GM12865 (cell line): Measurements from ENCODE around the gene RPS6KA1.

Experiments used
- DNase-seq: peaks from one replicate; pipeline ENCODE4 v3.0.0; 2010; ENCODE audit warnings: low read depth
- H3K4me3 ChIP-seq: 2 replicates; pipeline ENCODE4 v1.5.1; 2011; ENCODE audit warnings: mild to moderate bottlenecking, low read depth, low read length, control low read depth
- CTCF ChIP-seq: IDR thresholded peaks from 2 replicates; pipeline ENCODE4 v1.5.1; 2011; ENCODE audit warnings: low read length, control low read depth, low read depth, inconsistent platforms; ENCODE audit not compliant: insufficient read depth; ENCODE audit errors: missing control alignments

The RPS6KA1 gene

DNA sequence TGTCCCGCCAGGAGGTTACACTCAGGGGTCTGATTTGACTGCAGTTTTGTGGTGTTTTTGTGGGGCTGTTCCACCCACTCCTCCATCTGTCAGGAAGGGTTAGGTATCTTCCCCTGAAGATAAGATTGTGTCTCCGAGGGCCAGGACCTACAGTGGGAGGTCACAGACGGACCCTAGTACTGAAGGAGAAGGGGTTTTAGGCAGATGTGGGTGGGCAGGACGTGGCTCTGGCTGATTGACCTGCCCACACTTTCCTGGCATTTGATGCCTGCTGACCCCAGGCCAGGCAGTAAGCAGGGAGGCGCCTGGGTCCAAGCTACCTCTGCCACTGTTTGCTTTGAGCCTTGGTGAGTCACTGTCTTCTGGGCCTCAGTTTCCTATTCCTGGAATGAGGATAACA lies 13.9 kb downstream of the RPS6KA1 start:
- peak overlapping the region; percentile 50 for H3K4me3 ChIP-seq
- DNase-seq: no peak
- TF ChIP-seq CTCF: no peak

DNA sequence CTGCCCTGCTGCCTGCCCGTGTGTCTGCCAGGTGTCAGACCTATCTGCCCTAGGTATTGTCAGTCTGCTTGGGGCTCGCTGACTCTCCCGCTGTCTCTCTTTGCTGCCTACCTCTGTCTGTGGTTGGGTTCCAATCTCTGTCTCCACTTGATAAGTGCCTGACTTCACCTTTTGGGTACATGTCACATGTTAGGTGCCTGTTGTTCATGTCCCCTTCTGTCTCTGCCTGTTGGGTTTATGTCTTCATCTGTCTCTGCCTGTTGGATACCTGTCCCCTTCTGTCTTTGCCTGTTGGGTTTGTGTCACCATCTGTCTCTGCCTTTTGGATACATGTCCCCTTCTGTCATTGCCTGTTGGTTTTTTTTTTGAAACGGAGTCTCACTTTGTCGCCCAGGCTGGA lies 14.6 kb downstream of the RPS6KA1 start:
- H3K4me3 ChIP-seq: peak overlapping the region; percentile 50
- DNase-seq: no peak

DNA sequence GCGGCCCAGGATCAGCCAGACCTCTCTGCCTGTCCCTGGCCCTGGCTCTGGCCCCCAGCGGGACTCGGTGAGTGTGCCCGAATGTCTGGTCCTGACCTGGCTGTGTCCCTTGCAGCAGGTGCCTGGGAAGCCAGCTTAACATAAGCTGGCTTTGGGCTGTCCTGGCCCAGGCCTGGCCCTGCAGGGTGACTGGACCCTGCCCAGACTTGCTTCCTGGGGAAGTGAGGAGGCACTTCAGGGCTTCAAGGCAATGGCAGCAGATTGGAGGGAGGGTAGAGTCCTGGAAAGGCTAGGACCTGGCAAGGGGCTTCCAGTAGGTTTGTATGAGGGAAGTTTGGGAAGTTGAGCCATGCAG lies 16.4 kb downstream of the RPS6KA1 start:
- no peak for TF ChIP-seq CTCF
- H3K4me3 ChIP-seq: peak overlapping the region; percentile 90
- DNase-seq: no peak

More for the DNA sequence above, 14.6 kb downstream of the RPS6KA1 start:
- TF ChIP-seq CTCF: no peak

- DNase-seq: no peak
- peak overlapping the region; percentile 90 for H3K4me3 ChIP-seq
- no peak for TF ChIP-seq CTCF
Observed at GRCh38 chr1:26546375-26546774, 16.8 kb downstream of the RPS6KA1 start.

DNA sequence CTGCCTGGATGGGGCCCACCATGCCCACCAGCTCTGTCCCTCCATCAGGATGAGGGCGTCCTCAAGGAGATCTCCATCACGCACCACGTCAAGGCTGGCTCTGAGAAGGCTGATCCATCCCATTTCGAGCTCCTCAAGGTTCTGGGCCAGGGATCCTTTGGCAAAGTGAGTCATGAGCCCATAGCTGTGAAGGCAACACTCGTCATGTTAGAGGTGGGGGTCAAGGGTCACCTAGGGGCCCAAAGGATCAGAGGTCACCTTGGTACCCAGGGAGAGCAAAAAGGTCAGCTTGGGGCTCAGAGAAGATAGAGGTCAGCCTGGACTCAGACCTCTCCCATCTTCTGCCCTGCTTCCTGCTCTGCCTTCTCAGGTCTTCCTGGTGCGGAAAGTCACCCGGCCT lies 17.3 kb downstream of the RPS6KA1 start:
- H3K4me3 ChIP-seq: peak overlapping the region; percentile 90
- TF ChIP-seq CTCF: no peak
- DNase-seq: no peak

GRCh38 chr1:26548841-26549240 lies 19.3 kb downstream of the RPS6KA1 start:
- DNase-seq: no peak
- H3K4me3 ChIP-seq: no peak overlapping the region
- no peak for TF ChIP-seq CTCF

- no peak for DNase-seq
- no peak for TF ChIP-seq CTCF
- H3K4me3 ChIP-seq: no peak overlapping the region
Observed at GRCh38 chr1:26550946-26551345, 21.4 kb downstream of the RPS6KA1 start.
